HG03354 (cell line): ENCODE data around the gene TRAPPC3.

Experiments used
- ATAC-seq: cut with Tn5 transposase; IDR thresholded peaks from one replicate; pipeline ENCODE4 v1.9.1; 2021; ENCODE audit warnings: mild to moderate bottlenecking; ENCODE audit not compliant: unreplicated experiment, poor library complexity, severe bottlenecking

TRAPPC3 gene

DNA sequence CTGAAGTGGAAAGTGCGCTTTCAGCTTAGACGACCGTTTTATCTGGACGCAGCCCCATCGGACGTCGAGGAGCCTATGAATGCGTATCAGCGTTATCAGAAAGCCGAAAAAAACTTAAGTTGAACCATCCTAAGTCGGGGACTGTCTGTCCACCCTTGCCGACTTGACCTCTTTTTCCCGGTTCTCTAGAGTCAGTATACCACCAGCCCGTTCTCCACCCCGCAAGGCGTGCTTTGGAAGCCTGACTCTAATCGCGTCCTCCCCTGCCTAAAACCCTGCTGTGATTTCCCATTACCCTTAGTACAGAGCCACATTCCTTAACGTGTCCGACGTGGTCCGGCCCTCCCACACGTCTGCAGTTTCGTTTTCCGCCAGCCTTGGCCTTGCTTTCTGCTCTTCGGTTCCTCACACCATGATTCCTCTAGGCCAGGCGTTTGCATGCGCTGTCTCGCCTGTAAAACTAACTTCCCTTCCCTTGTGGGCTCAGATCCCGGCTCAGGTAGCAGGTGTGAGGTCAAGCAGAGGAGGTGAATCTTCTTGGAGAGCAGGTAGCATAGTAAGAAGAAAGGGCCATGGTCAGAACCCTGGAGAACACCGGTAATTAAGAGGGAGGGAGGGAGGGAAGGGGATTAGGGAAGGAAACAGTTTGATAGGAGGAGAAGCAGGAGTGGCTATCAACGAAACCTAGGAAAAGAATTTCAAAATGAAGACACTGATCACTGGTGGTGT lies 59.7 kb downstream of the TRAPPC3 start:
- ATAC-seq, result no peak

DNA sequence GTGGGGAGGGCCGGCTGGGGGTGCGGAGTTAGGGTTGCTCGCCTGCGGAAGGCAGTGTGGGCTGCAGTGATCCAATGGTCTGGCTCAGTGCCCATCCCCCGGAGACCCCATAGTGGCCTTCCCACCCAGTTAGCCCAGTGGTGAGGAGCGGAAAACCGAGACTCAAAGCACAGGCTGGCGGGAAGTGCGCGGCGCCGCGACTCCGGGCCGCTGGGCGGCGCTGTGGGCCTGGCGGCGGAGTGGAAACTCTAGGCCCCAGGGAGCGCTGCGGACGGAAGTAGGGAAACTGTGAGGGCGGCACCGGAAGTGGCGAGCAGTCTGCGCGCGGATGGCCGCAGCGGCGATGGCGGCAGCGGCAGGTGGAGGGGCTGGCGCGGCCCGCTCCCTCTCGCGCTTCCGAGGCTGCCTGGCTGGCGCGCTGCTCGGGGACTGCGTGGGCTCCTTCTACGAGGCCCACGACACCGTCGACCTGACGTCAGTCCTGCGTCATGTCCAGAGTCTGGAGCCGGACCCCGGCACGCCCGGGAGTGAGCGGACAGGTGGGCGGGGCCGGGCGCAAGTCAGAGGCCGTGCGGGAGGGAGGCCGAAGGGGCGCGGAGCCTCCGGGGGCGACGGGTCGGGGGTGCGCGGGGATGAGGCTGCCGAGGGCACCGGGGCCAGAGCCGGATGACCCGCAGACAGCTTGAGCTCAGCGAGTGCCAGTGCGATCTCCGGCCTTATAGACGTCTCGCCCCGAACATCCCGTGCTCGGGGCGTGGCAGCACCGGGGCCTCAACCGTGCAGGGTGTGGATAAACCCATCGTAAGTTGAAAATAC lies 60.5 kb downstream of the TRAPPC3 start, which contains the start of gene ADPRS:
ADPRS (plus strand) TSS at position 316 of the 816 bp plus-strand sequence; CDS start at position 329, 13 bp downstream.
- ATAC-seq, result peak; percentile 89

DNA sequence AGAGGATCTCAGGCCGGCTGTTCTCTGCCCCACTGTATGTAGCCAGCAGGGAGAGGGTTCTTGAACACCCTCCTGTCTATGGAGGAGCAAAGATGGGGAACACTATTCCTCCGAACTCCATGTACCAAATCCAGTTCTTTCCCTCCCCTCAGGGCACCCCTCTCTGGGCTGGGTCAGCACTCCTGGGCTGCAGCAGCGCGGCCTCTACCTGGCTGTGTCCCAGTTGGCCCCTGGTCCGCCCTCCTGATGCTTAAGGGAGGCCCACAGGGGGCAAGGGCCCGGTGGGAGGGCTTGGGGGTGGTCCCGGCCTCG lies 61.1 kb downstream of the TRAPPC3 start:
- ATAC-seq, result no peak

DNA sequence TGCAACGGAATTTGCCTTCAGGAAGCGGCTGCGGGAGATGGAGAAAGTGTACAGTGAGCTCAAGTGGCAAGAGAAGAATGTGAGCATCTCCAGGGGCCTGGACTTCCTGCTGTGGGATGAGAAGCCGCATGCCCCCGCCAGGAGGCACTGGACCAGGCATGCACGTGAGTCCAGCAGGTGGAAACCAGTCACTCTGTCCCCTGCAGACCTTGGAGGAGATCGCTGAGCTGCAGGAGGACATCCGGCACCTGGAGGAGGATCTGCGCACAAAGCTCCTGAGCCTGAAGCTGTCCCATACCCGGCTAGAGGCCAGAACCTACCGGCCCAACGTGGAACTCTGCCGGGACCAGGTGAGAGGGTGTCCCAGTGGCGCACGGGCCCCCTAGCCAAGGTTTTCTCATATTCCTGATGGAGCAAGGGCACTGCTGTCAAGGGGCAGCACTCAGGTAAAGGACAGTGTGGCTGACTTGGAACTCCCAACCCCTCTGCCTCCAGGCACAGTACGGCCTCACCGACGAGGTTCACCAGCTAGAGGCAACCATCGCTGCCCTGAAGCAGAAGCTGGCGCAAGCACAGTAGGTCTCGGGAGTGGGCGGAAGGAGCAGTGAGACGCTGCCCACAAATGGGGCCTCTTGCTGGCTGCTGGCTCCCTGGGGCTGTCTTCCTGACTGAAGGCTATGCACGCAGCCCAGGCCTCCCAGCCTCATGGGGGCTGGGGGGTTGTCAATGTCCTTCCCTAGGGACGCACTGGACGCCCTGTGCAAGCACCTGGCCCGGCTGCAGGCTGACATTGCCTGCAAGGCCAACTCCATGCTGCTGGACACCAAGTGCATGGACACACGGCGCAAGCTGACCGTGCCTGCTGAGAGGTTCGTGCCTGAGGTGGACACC lies 61.8 kb downstream of the TRAPPC3 start:
- ATAC-seq, result no peak
